HFFc6 (cell line): ENCODE results near the gene BSCL2. TPM values are rescaled to one million over a fixed set of nuclear protein-coding genes. Genes with fewer than 3 reads are reported as not detected.

Experiments used
- DNase-seq: peaks from one replicate; pipeline ENCODE4 v3.0.0-alpha.2; 2018
- H3K27ac Mint-ChIP-seq: 2 replicates; pipeline ENCODE4 v1.8.0; 2020; ENCODE audit warnings: mild to moderate bottlenecking, mixed read lengths
- H3K27me3 Mint-ChIP-seq: 2 replicates; pipeline ENCODE4 v1.8.0; 2021; ENCODE audit warnings: mild to moderate bottlenecking, moderate library complexity, mixed read lengths; ENCODE audit not compliant: insufficient read depth
- H3K36me3 Mint-ChIP-seq: 2 replicates; pipeline ENCODE4 v1.8.0; 2021; ENCODE audit warnings: low read depth, mixed read lengths
- H3K4me1 Mint-ChIP-seq: 2 replicates; pipeline ENCODE4 v1.8.0; 2020; ENCODE audit warnings: low read depth, mixed read lengths
- H3K4me3 Mint-ChIP-seq: 2 replicates; pipeline ENCODE4 v1.8.0; 2020; ENCODE audit warnings: mild to moderate bottlenecking, moderate library complexity, mixed read lengths
- H3K9me3 Mint-ChIP-seq: 2 replicates; pipeline ENCODE4 v1.8.0; 2020; ENCODE audit warnings: mild to moderate bottlenecking, mixed read lengths
- total RNA-seq, 6 experiments: library from RNA; stranded (reverse); fragmentation: NEBNext Ultra II Directional; extraction: Animal tissue kit (Norgen Biotek cat#: 25700); gene quantifications; 2 replicates in 1 of 6; 3 replicates in 5 of 6; pipeline ENCODE4 v1.2.3, GENCODE V29; 2021
- TF ChIP-seq, protein P1 (sequence below): fragments of 200-600 bp; sonication (generic); IDR thresholded peaks from 2 replicates; pipeline ENCODE4 v1.5.0; 2021; ENCODE audit warnings: antibody characterized with exemption, mild to moderate bottlenecking

Gene BSCL2
- total RNA-seq, 6 experiments from 2014 or later = 50.7 to 67.4 (median 56.8) TPM

DNA sequence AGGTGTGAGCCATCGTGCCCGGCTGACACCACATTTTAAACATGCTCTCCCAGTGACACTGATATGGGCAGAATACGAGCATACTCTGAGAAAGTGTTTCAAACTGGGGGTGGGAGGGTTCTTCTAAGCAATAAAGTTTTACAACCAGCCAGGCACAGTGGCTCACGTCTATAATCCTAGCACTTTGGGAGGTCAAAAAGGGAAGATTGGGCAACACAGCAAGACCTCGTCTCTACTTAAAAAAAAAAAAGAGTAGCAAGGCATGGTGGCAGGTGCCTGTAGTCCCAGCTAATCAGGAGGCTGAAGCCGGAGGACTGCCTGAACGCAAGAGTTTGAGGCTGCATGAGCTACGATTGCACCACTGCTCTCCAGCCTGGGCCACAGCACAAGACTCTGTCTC lies 63.0 kb downstream of the BSCL2 start:
- TF ChIP-seq, protein P1, sequence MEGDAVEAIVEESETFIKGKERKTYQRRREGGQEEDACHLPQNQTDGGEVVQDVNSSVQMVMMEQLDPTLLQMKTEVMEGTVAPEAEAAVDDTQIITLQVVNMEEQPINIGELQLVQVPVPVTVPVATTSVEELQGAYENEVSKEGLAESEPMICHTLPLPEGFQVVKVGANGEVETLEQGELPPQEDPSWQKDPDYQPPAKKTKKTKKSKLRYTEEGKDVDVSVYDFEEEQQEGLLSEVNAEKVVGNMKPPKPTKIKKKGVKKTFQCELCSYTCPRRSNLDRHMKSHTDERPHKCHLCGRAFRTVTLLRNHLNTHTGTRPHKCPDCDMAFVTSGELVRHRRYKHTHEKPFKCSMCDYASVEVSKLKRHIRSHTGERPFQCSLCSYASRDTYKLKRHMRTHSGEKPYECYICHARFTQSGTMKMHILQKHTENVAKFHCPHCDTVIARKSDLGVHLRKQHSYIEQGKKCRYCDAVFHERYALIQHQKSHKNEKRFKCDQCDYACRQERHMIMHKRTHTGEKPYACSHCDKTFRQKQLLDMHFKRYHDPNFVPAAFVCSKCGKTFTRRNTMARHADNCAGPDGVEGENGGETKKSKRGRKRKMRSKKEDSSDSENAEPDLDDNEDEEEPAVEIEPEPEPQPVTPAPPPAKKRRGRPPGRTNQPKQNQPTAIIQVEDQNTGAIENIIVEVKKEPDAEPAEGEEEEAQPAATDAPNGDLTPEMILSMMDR = no peak
- peaks cover 13% of the 10 kb centered on the region for H3K4me1 Mint-ChIP-seq
- no peak for DNase-seq
- peaks cover 2% of the 10 kb centered on the region; the same call in 1 of the 2 replicates for H3K27me3 Mint-ChIP-seq
- no peak overlapping the region; the same call in 1 of the 2 replicates for H3K4me3 Mint-ChIP-seq
- H3K9me3 Mint-ChIP-seq = no peaks in the 10 kb centered on the region
- peaks cover 16% of the 10 kb centered on the region for H3K36me3 Mint-ChIP-seq
- no peak overlapping the region for H3K27ac Mint-ChIP-seq

Other genes starting within 250 kb of the BSCL2 start
- 100 to 1,000 TPM; 426 to 589 (median 452) TPM for gene AHNAK, start 160.6 kb downstream of the BSCL2 start, total RNA-seq
- gene EEF1G, start 133.5 kb downstream of the BSCL2 start, total RNA-seq = 1,000 to 10,000 TPM; 1,302 to 1,474 (median 1,327) TPM
- 10 to 100 TPM; 14.6 to 18.0 (median 16.9) TPM for gene TUT1, start 115.9 kb downstream of the BSCL2 start, total RNA-seq
- 100 to 1,000 TPM in 2 of 6 experiments, 10 to 100 TPM in 4; 89.6 to 106 (median 95.8) TPM for gene MTA2, start 105.6 kb downstream of the BSCL2 start, total RNA-seq
- 10 to 100 TPM; 32.5 to 39.6 (median 36.4) TPM for gene EML3, start 94.6 kb downstream of the BSCL2 start, total RNA-seq
- 1 to 10 TPM; 2.3 to 4.8 (median 3.2) TPM for gene ROM1, start 94.2 kb downstream of the BSCL2 start, total RNA-seq
- 10 to 100 TPM; 57.9 to 93.2 (median 63.0) TPM for gene B3GAT3, start 85.4 kb downstream of the BSCL2 start, total RNA-seq
- gene GANAB, start 60.8 kb downstream of the BSCL2 start, total RNA-seq = 100 to 1,000 TPM; 331 to 450 (median 416) TPM
- 10 to 100 TPM; 19.1 to 26.6 (median 23.3) TPM for gene INTS5, start 54.1 kb downstream of the BSCL2 start, total RNA-seq
- 10 to 100 TPM; 56.1 to 74.6 (median 64.8) TPM for gene C11orf98, start 42.2 kb downstream of the BSCL2 start, total RNA-seq
- gene CSKMT, start 42.1 kb downstream of the BSCL2 start, total RNA-seq = 10 to 100 TPM; 12.3 to 23.6 (median 17.2) TPM
- 10 to 100 TPM in 5 of 6 experiments, 1 to 10 TPM in 1; 9.8 to 14.2 (median 11.3) TPM for gene UQCC3, start 35.8 kb downstream of the BSCL2 start, total RNA-seq
- gene LBHD1, start 35.2 kb downstream of the BSCL2 start, total RNA-seq = 1 to 10 TPM; 2.8 to 4.5 (median 3.7) TPM
- gene UBXN1, start 28.4 kb downstream of the BSCL2 start, total RNA-seq = 100 to 1,000 TPM in 3 of 6 experiments, 10 to 100 TPM in 3; 85.2 to 114 (median 96.5) TPM
- 1 to 10 TPM; 1.2 to 4.0 (median 1.4) TPM for gene LRRN4CL, start 17.9 kb downstream of the BSCL2 start, total RNA-seq
- not detected for gene GNG3, start 252 bp upstream of the BSCL2 start, total RNA-seq
- 10 to 100 TPM; 34.5 to 44.6 (median 41.6) TPM for gene HNRNPUL2, start 20.0 kb upstream of the BSCL2 start, total RNA-seq
- 10 to 100 TPM; 46.2 to 52.7 (median 50.0) TPM for gene TTC9C, start 21.1 kb upstream of the BSCL2 start, total RNA-seq
- 10 to 100 TPM in 1 of 6 experiments, 1 to 10 TPM in 5; 7.9 to 10.8 (median 8.9) TPM for gene ZBTB3, start 46.7 kb upstream of the BSCL2 start, total RNA-seq
- gene POLR2G, start 54.2 kb upstream of the BSCL2 start, total RNA-seq = 10 to 100 TPM; 77.6 to 83.8 (median 81.4) TPM
- gene TAF6L, start 64.0 kb upstream of the BSCL2 start, total RNA-seq = 10 to 100 TPM in 5 of 6 experiments, 1 to 10 TPM in 1; 9.9 to 12.7 (median 10.6) TPM
- 10 to 100 TPM; 47.2 to 66.3 (median 52.7) TPM for gene TMEM179B, start 80.0 kb upstream of the BSCL2 start, total RNA-seq
- gene TMEM223, start 84.6 kb upstream of the BSCL2 start, total RNA-seq = 10 to 100 TPM; 12.8 to 15.0 (median 13.6) TPM
- gene NXF1, start 98.0 kb upstream of the BSCL2 start, total RNA-seq = 10 to 100 TPM; 51.5 to 57.7 (median 55.0) TPM
- gene STX5, start 124.6 kb upstream of the BSCL2 start, total RNA-seq = 10 to 100 TPM; 41.4 to 54.6 (median 47.8) TPM
- gene TEX54, start 125.4 kb upstream of the BSCL2 start, total RNA-seq = not detected
- 10 to 100 TPM; 37.4 to 49.2 (median 41.0) TPM for gene WDR74, start 132.2 kb upstream of the BSCL2 start, total RNA-seq
- 100 to 1,000 TPM; 140 to 206 (median 180) TPM for gene SLC3A2, start 173.5 kb upstream of the BSCL2 start, total RNA-seq
- gene CHRM1, start 213.9 kb upstream of the BSCL2 start, total RNA-seq = not detected